WERI-Rb-1 (cell line): ENCODE measurements around the gene MAP3K14.

Source experiments
- DNase-seq: peaks from one replicate; pipeline ENCODE4 v3.0.0-alpha.2; 2020
- H3K27ac ChIP-seq: fragments of 250-450 bp; sonication (Bioruptor Pico); 2 replicates; pipeline ENCODE4 v1.5.1; 2020; ENCODE audit warnings: mild to moderate bottlenecking, moderate library complexity
- H3K27me3 ChIP-seq: fragments of 250-450 bp; sonication (Bioruptor Pico); 2 replicates; pipeline ENCODE4 v1.5.1; 2021; ENCODE audit warnings: mild to moderate bottlenecking, low read depth, moderate library complexity; ENCODE audit not compliant: insufficient read depth, severe bottlenecking
- H3K36me3 ChIP-seq: fragments of 250-450 bp; sonication (Bioruptor Pico); 2 replicates; pipeline ENCODE4 v1.5.1; 2020; ENCODE audit warnings: mild to moderate bottlenecking, moderate library complexity
- H3K4me3 ChIP-seq: 2 replicates; pipeline ENCODE4 v1.5.1; 2011; ENCODE audit warnings: low read depth, mild to moderate bottlenecking, control low read depth, low read length
- H3K9me3 ChIP-seq: fragments of 250-450 bp; sonication (Bioruptor Pico); 2 replicates; pipeline ENCODE4 v1.5.1; 2021; ENCODE audit warnings: mild to moderate bottlenecking, moderate library complexity; ENCODE audit not compliant: severe bottlenecking
- TF ChIP-seq, protein P1 (sequence below): IDR thresholded peaks from 2 replicates; pipeline ENCODE4 v1.5.1; 2011; ENCODE audit warnings: low read depth, mild to moderate bottlenecking, control low read depth, inconsistent platforms, low read length

Gene MAP3K14

DNA sequence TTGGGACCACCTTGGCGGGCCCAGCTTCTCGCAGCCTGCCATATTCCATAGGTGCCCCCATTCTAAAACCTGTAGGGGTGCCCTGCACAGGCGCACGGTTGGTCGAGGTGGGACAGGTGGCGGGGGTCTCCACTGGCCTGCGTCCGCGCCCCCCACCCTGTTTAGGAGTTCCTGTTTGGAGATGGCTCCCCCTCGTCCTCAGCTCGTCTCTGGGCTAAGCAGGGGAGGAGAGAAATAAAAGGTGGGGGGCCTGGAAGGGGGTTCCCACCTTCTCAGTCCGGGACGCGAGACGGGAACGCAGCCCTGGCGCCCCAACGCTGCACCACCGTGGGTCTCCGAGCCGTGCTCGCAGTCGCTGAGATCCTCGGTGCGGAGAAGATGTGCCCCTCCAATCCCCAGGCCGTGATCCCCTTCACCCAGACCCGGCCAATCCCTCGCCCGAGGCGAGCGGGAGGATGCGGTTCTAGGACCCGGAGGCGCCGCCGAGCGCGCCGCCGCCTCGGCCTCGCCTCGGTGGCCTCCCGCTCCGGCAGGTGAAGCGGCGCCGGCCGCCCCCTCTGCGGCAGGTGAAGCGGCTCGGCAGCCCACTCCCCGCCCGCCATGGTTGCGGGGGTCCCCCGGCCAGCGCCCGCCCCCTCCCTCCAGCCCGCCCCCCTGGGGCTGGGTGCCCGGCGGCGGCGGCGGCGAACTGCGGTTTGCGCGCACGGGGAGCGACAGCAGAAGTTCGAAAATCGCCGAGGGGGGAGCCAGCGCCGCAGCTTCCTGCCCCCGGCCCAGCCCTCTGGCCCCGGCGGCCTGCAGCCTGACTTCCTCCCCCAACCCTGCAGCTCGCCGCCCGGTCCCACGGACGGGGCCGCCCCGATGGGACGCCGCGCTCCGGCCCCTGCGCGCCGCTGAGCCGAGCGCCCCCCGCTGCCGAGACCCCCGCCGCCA is 95.5 kb downstream of the MAP3K14 start, which contains the start of gene FMNL1:
Gene FMNL1, plus strand, starts transcription at position 805 of the 933 bp plus-strand sequence. CDS start 240 bp downstream, outside the sequence.
- peak; percentile 47 for DNase-seq
- Histone ChIP-seq H3K36me3 (no peaks in the 10 kb centered on the region), H3K4me3 (peak within 1 kb of the TSS; percentile 48), H3K9me3 (no peaks in the 10 kb centered on the region), H3K27ac (no peak within 1 kb of the TSS), H3K27me3 (peaks cover 8% of the 10 kb centered on the region)
- TF ChIP-seq, protein P1, sequence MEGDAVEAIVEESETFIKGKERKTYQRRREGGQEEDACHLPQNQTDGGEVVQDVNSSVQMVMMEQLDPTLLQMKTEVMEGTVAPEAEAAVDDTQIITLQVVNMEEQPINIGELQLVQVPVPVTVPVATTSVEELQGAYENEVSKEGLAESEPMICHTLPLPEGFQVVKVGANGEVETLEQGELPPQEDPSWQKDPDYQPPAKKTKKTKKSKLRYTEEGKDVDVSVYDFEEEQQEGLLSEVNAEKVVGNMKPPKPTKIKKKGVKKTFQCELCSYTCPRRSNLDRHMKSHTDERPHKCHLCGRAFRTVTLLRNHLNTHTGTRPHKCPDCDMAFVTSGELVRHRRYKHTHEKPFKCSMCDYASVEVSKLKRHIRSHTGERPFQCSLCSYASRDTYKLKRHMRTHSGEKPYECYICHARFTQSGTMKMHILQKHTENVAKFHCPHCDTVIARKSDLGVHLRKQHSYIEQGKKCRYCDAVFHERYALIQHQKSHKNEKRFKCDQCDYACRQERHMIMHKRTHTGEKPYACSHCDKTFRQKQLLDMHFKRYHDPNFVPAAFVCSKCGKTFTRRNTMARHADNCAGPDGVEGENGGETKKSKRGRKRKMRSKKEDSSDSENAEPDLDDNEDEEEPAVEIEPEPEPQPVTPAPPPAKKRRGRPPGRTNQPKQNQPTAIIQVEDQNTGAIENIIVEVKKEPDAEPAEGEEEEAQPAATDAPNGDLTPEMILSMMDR: no peak

DNA sequence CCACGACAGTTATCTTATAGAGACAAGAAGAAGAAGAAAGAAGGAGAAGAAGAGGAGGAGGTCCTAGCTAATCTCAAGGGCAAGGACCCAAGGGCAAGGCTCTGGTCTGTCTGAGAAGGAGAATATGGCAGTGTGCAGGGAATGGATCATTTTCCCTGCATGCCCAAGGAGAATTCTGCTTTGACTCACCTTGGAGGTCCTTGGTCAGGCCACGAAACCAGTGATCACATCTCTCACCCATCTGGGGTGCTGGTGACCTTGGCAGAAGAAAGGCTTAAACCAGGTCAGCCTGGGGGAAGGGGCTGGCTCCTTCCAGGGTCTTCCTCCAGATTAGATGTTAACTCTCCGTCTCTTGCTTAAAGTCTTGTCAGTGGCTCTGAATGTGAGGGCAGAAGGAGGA is 96.7 kb downstream of the MAP3K14 start:
- TF ChIP-seq, protein P1: no peak
- H3K36me3 ChIP-seq: no peaks in the 10 kb centered on the region
- peaks cover 8% of the 10 kb centered on the region for H3K27me3 ChIP-seq
- no peak overlapping the region for H3K4me3 ChIP-seq
- no peak overlapping the region for H3K27ac ChIP-seq
- no peaks in the 10 kb centered on the region for H3K9me3 ChIP-seq
- DNase-seq: no peak

DNA sequence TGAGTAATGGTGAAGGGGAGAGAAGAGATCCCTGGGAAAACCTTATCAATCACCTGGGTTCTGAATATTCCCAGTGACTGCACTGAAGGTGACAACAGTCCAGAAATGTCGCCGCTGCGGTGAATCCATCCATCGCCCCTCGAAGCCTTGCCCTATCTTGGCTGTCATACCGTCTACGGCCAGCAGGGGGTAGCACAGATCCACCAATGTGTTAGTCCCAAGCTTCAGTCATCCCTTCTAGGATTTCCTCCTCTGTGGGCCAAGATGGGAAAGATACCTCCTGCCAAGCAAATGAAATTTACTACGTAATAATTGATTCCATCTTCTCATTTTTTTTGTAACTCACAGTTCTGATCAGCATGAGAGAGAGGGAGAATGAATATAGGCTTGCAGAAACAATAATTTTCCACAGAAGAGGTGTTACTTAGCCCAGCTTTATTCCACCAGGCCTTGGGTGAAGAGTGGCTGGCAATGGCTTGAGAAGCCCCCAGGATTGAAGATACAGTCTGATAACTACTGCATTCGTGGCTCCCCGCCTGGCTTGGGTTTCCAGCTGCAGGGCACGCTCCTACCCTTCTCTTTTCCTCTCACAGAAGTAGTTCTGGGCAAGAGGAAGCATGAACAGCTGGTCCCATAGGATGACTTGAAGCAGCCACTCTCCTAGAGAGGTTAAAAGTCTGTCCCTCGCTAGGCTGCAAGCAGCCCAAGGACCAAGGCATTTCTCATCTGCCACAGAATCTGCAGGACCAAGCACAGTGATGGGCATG is 97.7 kb downstream of the MAP3K14 start:
- TF ChIP-seq, protein P1: peak; percentile 97
- H3K4me3 ChIP-seq: no peak overlapping the region
- peaks cover 8% of the 10 kb centered on the region for H3K27me3 ChIP-seq
- no peaks in the 10 kb centered on the region for H3K36me3 ChIP-seq
- H3K27ac ChIP-seq: no peak overlapping the region
- no peaks in the 10 kb centered on the region for H3K9me3 ChIP-seq
- peak; percentile 91 for DNase-seq
